Activated CD4-positive, alpha-beta T cell treated with anti-CD3 and anti-CD28 coated beads, Interleukin-2, amount 10 ng/mL, durations not matched to agents 24 days and 14 days (primary cell): ENCODE results near the gene ADAM8. TPM values are rescaled to one million over a fixed set of nuclear protein-coding genes. Genes with fewer than 3 reads are reported as not detected.
"Not testable (repeated sequence)": the region's sequence is repeated elsewhere in the genome, so short reads cannot be mapped to it uniquely, and the experiment has no call there.

Experiments used
- DNase-seq: peaks from one replicate; pipeline ENCODE4 v3.0.0; 2022
- H3K27ac Mint-ChIP-seq: one replicate; pipeline ENCODE4 v1.8.0; 2022; ENCODE audit warnings: mild to moderate bottlenecking, mixed read lengths
- H3K27me3 Mint-ChIP-seq: one replicate; pipeline ENCODE4 v1.8.0; 2022; ENCODE audit warnings: mixed read lengths
- H3K36me3 Mint-ChIP-seq: one replicate; pipeline ENCODE4 v1.8.0; 2022; ENCODE audit warnings: low read depth, mild to moderate bottlenecking, mixed read lengths
- H3K4me1 Mint-ChIP-seq: one replicate; pipeline ENCODE4 v1.8.0; 2021; ENCODE audit warnings: mixed read lengths
- H3K4me3 Mint-ChIP-seq: one replicate; pipeline ENCODE4 v1.8.0; 2022; ENCODE audit warnings: mild to moderate bottlenecking, moderate library complexity, mixed read lengths
- H3K9me3 Mint-ChIP-seq: one replicate; pipeline ENCODE4 v1.8.0; 2021; ENCODE audit warnings: mixed read lengths
- intact Hi-C: fragments of 100-400 bp; cut with micrococcal nuclease; formaldehyde crosslinking; loops from one replicate; pipeline ENCODE4 v1.15.1; 2023
- total RNA-seq: library from RNA; stranded (reverse); gene quantifications from 2 replicates; pipeline ENCODE4 v1.2.3, GENCODE V29; 2022

ADAM8 gene
- total RNA-seq, 1 donor from 2014 or later: 143 TPM

- Mint-ChIP-seq H3K27ac (no peak overlapping the region), H3K9me3 (no peaks in the 10 kb centered on the region), H3K27me3 (no peaks in the 10 kb centered on the region), H3K4me1 (peaks cover 16% of the 10 kb centered on the region), H3K4me3 (no peak overlapping the region), H3K36me3 (peaks cover 20% of the 10 kb centered on the region)
- no peak for DNase-seq
- intact Hi-C loops: no loop called here
Measured at GRCh38 chr10:133272964-133273420, 3.7 kb downstream of the ADAM8 start.

GRCh38 chr10:133272301-133272963 lies 4.2 kb downstream of the ADAM8 start:
- intact Hi-C loops: no loop called here
- Mint-ChIP-seq H3K36me3 (peaks cover 20% of the 10 kb centered on the region), H3K4me3 (no peak overlapping the region), H3K4me1 (peaks cover 11% of the 10 kb centered on the region), H3K27ac (no peak overlapping the region), H3K9me3 (no peaks in the 10 kb centered on the region), H3K27me3 (no peaks in the 10 kb centered on the region)
- no peak for DNase-seq

- DNase-seq: no peak
- H3K4me3 Mint-ChIP-seq: no peak overlapping the region
- peaks cover 20% of the 10 kb centered on the region for H3K36me3 Mint-ChIP-seq
- no peaks in the 10 kb centered on the region for H3K27me3 Mint-ChIP-seq
- no peaks in the 10 kb centered on the region for H3K9me3 Mint-ChIP-seq
- intact Hi-C loops: no loop called here
- H3K4me1 Mint-ChIP-seq: peaks cover 11% of the 10 kb centered on the region
- no peak overlapping the region for H3K27ac Mint-ChIP-seq
Measured at GRCh38 chr10:133271521-133272300, 5.0 kb downstream of the ADAM8 start.

- H3K4me1 Mint-ChIP-seq: peaks cover 11% of the 10 kb centered on the region
- no peaks in the 10 kb centered on the region for H3K27me3 Mint-ChIP-seq
- no peaks in the 10 kb centered on the region for H3K9me3 Mint-ChIP-seq
- intact Hi-C loops: no loop called here
- H3K27ac Mint-ChIP-seq: no peak overlapping the region
- DNase-seq: no peak
- H3K36me3 Mint-ChIP-seq: peaks cover 24% of the 10 kb centered on the region
- no peak overlapping the region for H3K4me3 Mint-ChIP-seq
Measured at GRCh38 chr10:133270773-133271297, 5.8 kb downstream of the ADAM8 start.

DNA sequence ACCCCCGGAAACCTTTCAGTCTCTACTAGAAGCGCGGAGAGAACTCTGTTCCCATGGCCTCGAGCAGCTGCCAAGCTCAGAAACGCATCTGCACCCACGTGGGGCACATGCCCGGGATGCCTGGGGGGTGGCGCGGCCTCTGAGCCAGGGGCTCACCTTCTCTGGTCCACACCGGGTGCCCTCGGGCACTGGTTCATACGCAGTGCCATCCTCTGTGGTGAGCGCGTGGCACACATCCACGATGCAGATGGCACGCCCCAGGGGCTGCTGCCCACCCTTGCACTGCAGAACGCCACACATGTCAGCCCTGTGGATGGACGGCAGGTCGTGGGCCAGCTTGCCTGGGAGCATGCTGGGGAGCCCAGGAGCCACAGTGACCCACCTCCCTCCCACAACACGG lies 6.5 kb downstream of the ADAM8 start:
- no peak for DNase-seq
- Mint-ChIP-seq H3K27ac (no peak overlapping the region), H3K4me3 (no peak overlapping the region), H3K4me1 (peaks cover 17% of the 10 kb centered on the region), H3K9me3 (no peaks in the 10 kb centered on the region), H3K27me3 (no peaks in the 10 kb centered on the region), H3K36me3 (peaks cover 30% of the 10 kb centered on the region)
- intact Hi-C loops: no loop called here

DNA sequence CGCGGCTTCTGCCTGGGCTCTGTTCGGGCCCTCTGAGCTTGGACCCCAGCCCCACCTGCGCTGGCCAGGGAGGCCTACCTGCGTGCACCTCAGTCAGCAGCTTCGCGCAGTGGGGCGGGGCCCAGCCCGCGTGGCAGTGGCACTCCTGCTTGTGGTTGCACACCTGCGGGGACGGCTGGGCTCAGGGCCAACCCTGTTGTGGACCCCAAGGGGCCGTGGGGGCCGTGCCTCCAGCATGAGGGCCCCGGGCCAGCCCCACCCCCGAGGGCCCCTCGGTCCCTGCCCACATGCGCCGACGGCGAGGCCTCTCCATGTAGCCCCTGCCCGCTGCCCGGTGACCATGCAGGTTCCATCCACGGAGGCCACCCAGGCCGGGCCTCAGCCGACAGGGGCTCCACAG lies 7.3 kb downstream of the ADAM8 start:
- Mint-ChIP-seq H3K27me3 (no peaks in the 10 kb centered on the region), H3K9me3 (no peaks in the 10 kb centered on the region), H3K27ac (no peak overlapping the region), H3K4me1 (peaks cover 15% of the 10 kb centered on the region), H3K36me3 (peaks cover 29% of the 10 kb centered on the region), H3K4me3 (no peak overlapping the region)
- intact Hi-C loops: no loop called here
- DNase-seq: no peak

DNA sequence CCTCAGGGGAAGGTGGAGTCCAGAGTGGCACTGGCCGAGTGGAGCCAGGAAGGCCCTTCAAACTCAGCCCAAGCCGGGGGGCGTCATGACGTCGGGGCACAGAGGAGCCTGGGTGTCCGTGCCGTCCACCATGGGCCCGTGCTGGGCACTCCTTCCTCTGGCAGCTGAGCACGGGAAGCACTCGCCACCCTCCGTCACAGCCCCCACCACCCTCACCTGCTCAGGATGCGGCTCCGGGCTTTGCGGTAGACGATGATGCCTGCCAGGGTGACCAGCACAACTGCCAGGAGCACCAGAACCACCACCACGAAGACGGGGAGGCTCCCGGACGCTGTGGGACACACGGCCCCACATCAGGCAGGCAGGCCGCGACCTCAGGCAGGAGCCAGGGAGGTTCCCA lies 8.1 kb downstream of the ADAM8 start:
- Mint-ChIP-seq H3K4me1 (peaks cover 23% of the 10 kb centered on the region), H3K36me3 (peaks cover 33% of the 10 kb centered on the region), H3K27me3 (no peaks in the 10 kb centered on the region), H3K4me3 (no peak overlapping the region), H3K27ac (no peak overlapping the region), H3K9me3 (no peaks in the 10 kb centered on the region)
- intact Hi-C loops: no loop called here
- DNase-seq: no peak

- no peaks in the 10 kb centered on the region for H3K27me3 Mint-ChIP-seq
- intact Hi-C loops: no loop called here
- no peaks in the 10 kb centered on the region for H3K9me3 Mint-ChIP-seq
- no peak for DNase-seq
- H3K36me3 Mint-ChIP-seq: peaks cover 37% of the 10 kb centered on the region
- peaks cover 27% of the 10 kb centered on the region for H3K4me1 Mint-ChIP-seq
- no peak overlapping the region for H3K4me3 Mint-ChIP-seq
- H3K27ac Mint-ChIP-seq: no peak overlapping the region
Measured at GRCh38 chr10:133267829-133268228, 8.8 kb downstream of the ADAM8 start.

GRCh38 chr10:133267293-133267692 lies 9.4 kb downstream of the ADAM8 start:
- no peaks in the 10 kb centered on the region for H3K9me3 Mint-ChIP-seq
- H3K4me3 Mint-ChIP-seq: no peak overlapping the region
- H3K36me3 Mint-ChIP-seq: peaks cover 35% of the 10 kb centered on the region
- DNase-seq: no peak
- no peak overlapping the region for H3K27ac Mint-ChIP-seq
- no peaks in the 10 kb centered on the region for H3K27me3 Mint-ChIP-seq
- H3K4me1 Mint-ChIP-seq: peaks cover 30% of the 10 kb centered on the region
- intact Hi-C loops: no loop called here

DNA sequence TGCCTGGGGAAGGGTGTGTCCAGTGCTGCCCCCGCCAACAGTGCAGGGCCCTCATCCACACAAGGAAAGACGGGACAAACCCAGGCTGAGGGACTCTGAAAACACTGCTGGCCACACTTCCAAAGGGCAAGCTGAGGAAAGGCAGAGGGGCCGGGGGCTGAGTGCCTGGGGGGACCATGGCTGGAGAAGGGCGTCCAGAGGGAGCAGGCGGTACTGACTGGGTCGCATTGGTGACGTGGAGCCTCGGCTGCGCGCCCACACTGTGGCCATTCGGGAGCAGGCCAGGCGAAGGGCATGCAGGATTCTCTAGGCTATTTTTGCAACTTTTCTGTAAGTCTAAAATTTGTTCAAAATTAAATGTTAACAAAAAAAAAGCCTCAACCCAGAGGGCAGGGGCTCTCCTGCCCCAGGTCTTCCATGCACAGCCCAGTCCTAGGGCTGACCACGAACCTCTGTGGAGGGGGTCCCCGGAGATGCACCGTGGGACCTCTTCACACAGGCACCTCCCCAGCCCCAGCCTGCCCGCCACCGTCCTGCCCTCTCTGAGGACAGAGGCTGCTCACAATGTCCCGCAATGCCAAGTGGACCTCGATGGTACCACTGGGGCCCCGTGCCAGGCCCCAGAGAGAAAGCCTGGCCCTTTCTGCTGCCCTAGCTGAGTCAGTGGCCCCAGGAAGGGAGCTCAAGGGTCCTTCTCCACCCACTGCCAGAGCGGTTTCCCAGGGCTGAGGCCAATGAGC lies 10.4 kb downstream of the ADAM8 start:
- Mint-ChIP-seq H3K36me3 (peaks cover 31% of the 10 kb centered on the region), H3K4me3 (no peak overlapping the region), H3K4me1 (peaks cover 29% of the 10 kb centered on the region), H3K9me3 (no peaks in the 10 kb centered on the region), H3K27ac (no peak overlapping the region), H3K27me3 (no peaks in the 10 kb centered on the region)
- DNase-seq: no peak
- intact Hi-C loops: no loop called here

- H3K4me3 Mint-ChIP-seq: peak overlapping the region; percentile 60
- peaks cover 29% of the 10 kb centered on the region for H3K36me3 Mint-ChIP-seq
- H3K27me3 Mint-ChIP-seq, H3K9me3 Mint-ChIP-seq, DNase-seq, H3K27ac Mint-ChIP-seq, intact Hi-C loops: not testable (repeated sequence)
- H3K4me1 Mint-ChIP-seq: peaks cover 40% of the 10 kb centered on the region
Measured at GRCh38 chr10:133265052-133265451, 11.6 kb downstream of the ADAM8 start.

GRCh38 chr10:133264461-133264860 lies 12.2 kb downstream of the ADAM8 start:
- peak overlapping the region; percentile 51 for H3K27ac Mint-ChIP-seq
- H3K27me3 Mint-ChIP-seq: no peaks in the 10 kb centered on the region
- H3K4me1 Mint-ChIP-seq: peaks cover 45% of the 10 kb centered on the region
- H3K9me3 Mint-ChIP-seq: no peaks in the 10 kb centered on the region
- peak; percentile 85 for DNase-seq
- H3K4me3 Mint-ChIP-seq: peak overlapping the region; percentile 69
- H3K36me3 Mint-ChIP-seq: peaks cover 29% of the 10 kb centered on the region
- intact Hi-C loops: loop anchor here (5.0 kb wide), 1 partner anchor 113 kb away; the partner anchor contains the start of gene PAOX

- Mint-ChIP-seq H3K4me1 (peaks cover 51% of the 10 kb centered on the region), H3K36me3 (peaks cover 31% of the 10 kb centered on the region), H3K9me3 (peaks cover 4% of the 10 kb centered on the region), H3K27me3 (peaks cover 3% of the 10 kb centered on the region), H3K27ac (no peak overlapping the region), H3K4me3 (peak overlapping the region; percentile 45)
- no peak for DNase-seq
- intact Hi-C loops: loop anchor here (5.0 kb wide), 1 partner anchor 114 kb away; the partner anchor contains the start of gene PAOX
Measured at GRCh38 chr10:133263674-133264073, 13.0 kb downstream of the ADAM8 start.
